NCI-H345 treated with DMSO at 0.1 percent for 48 hours (cell line): ENCODE measurements around the gene BABAM2.

ENCODE experiments used
- DNase-seq: peaks from one replicate; lab custom pipeline; 2025; ENCODE audit not compliant: unreplicated experiment; lab: John Stamatoyannopoulos, UW

BABAM2 gene

GRCh38 chr2:28055325-28055970 lies 164.9 kb downstream of the BABAM2 start:
- no peak for DNase-seq

DNA sequence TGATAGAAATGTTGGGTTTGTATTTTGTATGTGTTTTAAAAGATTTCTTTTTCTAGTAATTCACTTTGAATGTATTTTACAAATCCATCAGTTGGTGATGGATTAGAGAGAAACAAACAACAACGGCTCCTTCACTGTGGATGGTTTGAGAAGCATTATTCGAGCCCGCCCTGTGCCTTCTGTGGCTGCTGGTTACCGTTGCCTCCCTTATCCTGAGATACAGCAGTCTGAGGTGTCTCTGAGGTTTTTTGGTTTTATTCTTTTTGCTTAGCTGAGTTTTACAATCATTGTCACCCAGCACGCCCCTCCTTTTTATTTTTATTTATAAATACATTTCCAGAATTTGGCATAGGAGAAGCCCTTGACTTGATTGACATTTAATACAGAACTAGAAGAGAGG lies 168.3 kb downstream of the BABAM2 start:
- DNase-seq: no peak

DNA sequence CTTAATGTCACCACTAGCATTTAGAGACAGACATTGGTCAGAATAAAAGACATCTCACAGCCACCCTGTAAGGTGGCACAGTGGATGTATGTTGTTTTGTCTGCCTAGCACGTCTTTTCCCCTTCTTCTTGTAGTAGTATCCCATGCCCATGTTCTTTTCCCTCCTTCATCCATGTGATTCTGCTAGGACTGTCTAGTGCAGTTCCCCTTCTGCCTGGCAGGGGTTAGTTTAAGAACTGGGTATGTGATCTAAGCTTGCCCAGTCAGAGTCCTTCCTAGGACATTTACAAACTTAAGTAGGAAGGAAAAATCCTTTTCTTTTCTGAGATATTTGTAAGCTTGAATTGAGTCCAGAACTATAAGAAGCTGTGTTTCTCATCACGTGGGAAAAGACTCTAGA lies 172.3 kb downstream of the BABAM2 start:
- no peak for DNase-seq

DNA sequence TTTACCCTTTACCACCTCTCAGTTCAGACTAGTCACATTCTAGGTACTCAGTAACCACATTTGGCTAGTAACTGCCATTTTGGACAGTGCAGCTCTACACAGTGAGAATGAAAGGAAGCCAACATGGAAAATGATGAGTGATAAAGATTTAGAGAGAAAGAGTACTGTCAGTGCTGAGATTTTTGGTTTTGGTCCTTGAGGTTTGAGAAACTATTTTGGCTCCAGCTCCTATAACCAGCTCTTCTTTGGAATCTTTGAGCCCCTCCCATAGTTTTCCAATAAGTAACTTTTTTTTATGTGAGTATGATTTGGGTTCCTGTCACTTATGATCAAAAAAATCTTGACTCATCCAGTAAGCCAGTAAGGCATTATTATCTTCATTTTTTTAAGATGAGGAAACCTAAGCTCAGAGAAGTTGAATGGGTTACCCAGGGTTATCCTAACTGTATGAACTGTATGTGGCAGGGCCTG lies 173.0 kb downstream of the BABAM2 start:
- no peak for DNase-seq

GRCh38 chr2:28067602-28068001 lies 177.1 kb downstream of the BABAM2 start:
- DNase-seq: no peak

DNA sequence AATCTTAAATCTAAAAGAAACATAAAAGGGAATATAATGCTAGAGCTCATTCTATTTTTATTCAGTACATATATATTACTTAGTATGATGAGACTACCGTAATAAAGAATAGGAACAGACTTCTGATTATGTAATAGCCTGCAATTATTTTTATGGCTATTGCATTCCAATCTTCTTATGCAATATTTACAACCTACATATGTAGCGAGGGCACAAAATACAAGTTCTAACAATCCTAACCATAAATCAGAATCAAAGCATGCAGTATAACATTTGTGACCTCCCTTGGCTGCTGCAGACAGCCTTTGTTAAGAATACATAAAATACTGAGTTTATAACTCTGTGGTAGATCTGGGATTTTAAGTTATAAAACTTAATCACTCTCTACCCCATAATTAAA lies 177.6 kb downstream of the BABAM2 start:
- no peak for DNase-seq

- no peak for DNase-seq
Observed at GRCh38 chr2:28068527-28068926, 178.0 kb downstream of the BABAM2 start.

DNA sequence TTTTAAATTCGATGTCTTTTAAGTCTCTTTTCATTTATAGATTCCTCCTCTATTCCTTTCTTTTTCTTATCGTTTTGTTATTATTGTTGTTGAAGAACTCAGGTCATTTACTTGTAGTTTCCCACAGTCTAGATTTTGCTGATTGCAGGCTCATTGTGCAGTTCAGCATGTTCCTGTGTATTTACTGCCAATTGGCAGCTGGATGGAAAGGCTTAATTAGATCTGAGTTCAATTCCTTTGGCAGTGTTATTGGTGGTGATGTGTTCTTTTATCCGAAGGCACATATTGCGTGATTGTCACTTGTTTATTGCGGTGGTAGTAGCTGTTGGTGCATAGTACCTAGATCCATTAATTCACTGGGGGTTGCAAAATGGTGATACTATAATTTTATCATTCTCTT lies 180.7 kb downstream of the BABAM2 start:
- no peak for DNase-seq

DNA sequence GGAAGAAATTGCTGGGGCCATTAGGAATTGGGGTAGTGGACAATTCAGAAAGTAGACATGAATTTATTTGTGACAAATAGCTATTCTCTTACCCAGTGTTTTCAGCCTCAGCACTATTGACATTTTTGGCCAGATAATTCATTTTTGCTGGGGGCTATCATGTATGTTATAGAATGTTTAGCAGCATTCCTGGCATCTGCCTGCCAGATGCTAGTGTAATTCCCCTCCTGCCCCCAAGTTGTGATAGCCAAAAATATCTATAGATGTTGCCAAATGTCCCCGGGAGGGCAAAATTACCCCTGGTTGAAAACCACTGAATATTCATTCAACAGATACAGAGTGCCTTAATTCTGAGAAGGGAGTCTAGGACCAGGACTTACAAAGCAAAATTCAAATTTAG lies 183.6 kb downstream of the BABAM2 start:
- no peak for DNase-seq

GRCh38 chr2:28080911-28081310 lies 190.4 kb downstream of the BABAM2 start:
- no peak for DNase-seq

DNA sequence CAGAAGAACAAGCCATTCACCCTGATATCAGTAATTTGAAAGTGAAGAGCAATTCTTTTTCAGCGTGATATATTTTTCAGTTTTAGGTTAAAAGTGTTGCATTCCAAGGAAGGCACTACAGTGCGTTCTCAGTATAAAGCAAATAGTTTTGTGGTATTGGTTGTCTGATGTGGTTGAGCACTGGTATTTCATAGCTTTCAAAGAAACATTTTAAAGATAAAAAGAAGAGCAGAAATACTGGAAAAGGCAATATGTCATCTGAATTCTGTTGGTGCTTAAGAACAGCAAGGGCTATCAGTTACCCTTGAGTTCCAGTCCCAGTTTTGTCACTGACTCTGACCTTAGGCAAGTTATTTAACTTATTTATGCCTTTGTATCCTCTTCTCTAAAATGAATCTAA lies 191.6 kb downstream of the BABAM2 start:
- no peak for DNase-seq

DNA sequence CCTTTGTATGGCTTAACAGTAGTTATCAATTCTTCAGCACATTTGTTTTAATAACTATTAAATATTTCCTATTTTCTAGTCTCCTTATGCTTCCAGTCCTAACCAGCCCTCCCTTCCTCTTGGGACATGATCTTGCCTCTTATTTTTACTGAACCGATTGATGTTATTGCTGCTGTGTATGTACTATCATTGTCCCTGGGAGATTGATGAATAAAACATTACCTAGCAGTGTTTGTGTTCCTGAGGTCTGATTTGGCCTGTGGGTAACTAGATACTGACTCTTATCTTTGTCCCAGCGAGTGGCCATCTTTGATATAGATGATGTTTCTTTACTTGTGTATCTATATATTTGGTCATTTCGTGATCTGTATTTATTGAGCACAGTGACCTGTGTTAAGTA lies 192.9 kb downstream of the BABAM2 start:
- no peak for DNase-seq

DNA sequence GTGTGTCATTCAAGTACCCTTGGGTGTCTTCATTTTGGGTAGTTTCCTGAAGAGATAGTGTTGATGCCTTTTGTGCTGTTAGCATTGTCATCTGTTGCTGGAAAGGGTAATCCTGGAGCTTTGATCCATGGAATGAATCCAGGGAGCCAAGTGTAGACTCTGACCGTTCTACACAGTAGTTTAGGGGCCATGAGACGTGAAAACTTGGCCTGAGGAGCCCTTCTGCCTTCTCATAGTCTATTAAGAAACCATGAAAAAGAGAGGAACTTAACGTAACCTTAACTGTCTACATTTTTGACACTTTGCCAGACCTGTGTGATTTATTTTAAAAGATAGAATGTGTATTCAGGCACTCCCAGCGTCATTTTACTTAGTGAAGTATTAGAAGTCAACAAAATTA lies 194.0 kb downstream of the BABAM2 start:
- DNase-seq: no peak

DNA sequence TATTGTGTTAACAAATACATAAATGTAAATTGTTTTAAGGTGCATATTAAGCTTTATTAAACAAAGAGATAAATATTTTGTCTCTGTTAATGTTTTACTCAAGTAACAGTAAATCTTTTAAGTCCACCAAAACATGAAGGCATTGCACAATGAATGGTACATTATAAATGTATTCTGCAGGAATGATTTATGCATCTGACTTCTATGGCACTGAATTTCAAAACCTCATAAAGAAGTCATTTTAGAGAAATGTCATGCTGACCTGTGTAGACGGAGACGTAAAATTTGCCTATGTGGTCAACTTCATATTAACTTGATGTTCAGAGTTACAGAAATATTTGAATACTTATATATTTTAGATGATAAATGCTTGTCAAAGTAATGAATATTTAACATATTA lies 194.7 kb downstream of the BABAM2 start:
- DNase-seq: no peak

- no peak for DNase-seq
Observed at GRCh38 chr2:28086611-28087010, 196.1 kb downstream of the BABAM2 start.

DNA sequence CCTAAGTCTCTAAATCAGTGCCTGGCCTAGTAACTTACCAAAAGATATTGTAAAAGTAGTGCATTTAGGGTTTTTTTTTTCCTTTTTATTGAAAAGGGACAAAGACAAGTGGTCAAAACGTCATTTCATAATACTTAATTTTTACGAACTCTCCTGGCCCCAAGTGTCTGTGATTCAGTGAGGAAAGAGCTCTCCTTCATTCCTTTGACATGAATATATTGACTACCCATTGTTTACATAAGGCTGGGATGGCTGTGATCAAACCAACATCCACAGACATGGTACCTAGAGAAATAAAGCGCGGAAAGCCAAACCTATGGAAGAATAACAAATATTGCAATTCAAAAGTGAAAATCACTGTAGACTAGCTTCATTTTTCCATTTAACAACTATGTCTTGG lies 198.4 kb downstream of the BABAM2 start:
- DNase-seq: no peak

DNA sequence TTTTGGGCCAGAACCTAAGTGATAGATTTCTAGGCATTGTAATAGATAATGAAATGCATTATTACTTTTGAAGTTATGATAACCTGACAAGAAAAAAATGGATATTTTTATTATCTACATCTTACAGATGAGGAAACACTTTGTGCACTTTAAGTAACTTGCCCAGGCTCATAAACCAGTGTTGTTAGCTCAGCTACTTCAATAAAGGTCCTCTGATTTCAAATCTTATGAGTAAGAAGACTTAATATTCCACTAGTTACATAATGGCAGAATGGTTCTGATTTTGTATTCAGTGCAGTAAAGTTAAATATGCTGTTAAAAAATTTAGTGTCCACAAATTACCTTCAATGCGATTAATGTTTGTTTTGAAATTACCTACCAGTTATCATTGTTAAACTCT lies 199.0 kb downstream of the BABAM2 start:
- no peak for DNase-seq

DNA sequence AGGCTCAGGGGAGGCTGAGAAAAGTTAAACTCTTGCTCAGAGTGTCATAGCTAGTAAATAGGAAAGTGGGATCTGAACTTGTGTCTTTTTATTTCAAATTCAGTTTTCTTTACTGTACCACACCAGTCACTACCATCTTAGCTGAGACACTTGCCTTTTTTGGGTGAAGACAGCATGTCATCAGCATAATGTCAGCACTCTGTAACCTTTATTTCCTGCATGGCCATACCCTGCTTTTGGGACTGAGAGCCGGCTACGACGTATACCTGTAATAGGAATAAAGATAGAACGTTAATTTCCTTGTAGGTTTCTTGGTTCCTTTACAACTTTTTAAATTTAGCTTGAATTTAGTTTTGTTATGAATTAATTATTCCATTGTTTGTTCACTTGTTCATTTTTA lies 202.8 kb downstream of the BABAM2 start:
- no peak for DNase-seq

- no peak for DNase-seq
Observed at GRCh38 chr2:28093768-28094167, 203.2 kb downstream of the BABAM2 start.

GRCh38 chr2:28094739-28095138 lies 204.2 kb downstream of the BABAM2 start:
- no peak for DNase-seq

GRCh38 chr2:28095622-28096021 lies 205.1 kb downstream of the BABAM2 start:
- DNase-seq: no peak

DNA sequence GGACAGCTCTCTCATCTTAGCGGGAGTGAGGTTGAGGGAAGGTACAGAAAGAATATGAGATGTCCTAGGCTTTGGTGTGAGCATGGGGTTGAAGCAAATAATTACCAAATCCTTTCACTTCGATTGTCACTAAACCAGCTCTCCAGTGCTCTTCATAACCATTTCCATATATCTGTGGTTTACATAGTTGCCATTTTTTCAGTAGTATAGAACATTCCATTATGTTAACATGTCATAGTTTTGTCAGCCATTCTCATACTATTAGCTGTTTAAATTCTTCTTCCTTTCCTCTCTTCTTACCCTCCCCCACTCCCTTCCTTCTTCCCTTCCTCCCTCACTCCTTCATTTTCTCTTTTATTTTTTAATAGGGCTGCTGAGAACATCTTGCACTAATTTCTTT lies 205.9 kb downstream of the BABAM2 start:
- DNase-seq: no peak

- no peak for DNase-seq
Observed at GRCh38 chr2:28098501-28099225, 208.1 kb downstream of the BABAM2 start.
